Measurements from ENCODE around the gene ASTE1. TPM values are rescaled to one million over a fixed set of nuclear protein-coding genes. Genes with fewer than 3 reads are reported as not detected.

ASTE1 gene
- total and polyA plus RNA-seq, 10 of the 15 experiments (the other 5 are each of a cell fraction or from before 2014, with no cell fraction given): 5.1 to 12.0 (median 8.2) TPM

DNA sequence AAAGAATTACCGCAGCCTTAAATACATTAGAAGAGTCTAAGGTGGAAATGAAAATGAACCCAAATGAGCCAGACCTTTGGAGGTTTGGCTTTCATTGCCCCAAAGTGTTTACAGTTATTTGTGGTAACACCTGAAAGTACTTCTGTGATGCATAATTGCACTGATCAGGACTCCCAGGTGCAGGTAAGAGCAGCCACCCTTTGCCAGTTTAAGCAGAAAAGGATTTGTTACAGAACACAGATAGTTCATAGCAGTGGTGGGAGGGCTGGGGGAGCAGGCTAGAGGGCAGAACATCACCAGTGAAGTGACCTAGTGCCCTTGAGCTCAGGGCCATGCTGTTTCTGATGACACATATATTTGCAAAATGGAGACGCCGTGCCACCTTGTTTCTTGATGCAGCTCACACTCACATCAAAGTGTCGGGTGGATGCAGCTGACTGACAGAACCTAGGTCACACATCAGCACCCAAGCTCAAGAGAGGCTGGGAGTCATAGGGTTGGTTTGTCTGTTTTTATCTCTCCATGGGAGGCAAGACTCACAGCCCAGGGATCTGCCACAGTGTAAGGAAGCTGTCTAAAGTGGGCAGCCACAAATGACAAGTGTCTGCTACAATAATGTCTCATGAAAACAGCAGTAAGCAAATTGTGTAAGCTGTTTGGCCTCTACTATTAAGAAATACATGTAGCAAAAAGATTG, 49.2 kb upstream of the ASTE1 start:
- POLR2A ChIA-PET: interaction anchor here (0.6 kb wide), 1 partner anchor 861 kb away, joined by 3 read pairs; no protein-coding TSS in a partner anchor
- CTCF ChIA-PET: interaction anchor here (0.6 kb wide), 1 partner anchor 496 kb away, joined by 3 read pairs; no protein-coding TSS in a partner anchor
- intact Hi-C loops (cut with micrococcal nuclease; ENCODE audit: unreplicated experiment): no loop called here
- H3K36me3 ChIP-seq (ENCODE audit: control insufficient read depth in 2 of 2, insufficient read depth in 2 of 2, low read length in 1 of 2): no peaks in the 10 kb centered on the region
- no peak overlapping the region for H3K9ac ChIP-seq (ENCODE audit: control insufficient read depth, insufficient read depth, low read length)
- RAD21 ChIA-PET (ENCODE audit: unreplicated experiment): no interaction called here
- no peak overlapping the region for H3K4me3 ChIP-seq
- no peak overlapping the region for H3K4me2 ChIP-seq (ENCODE audit: control insufficient read depth, insufficient read depth)
- no peaks in the 10 kb centered on the region for H3K27me3 ChIP-seq (replicated peaks in 1 of 2; ENCODE audit: control insufficient read depth in 2 of 2, insufficient read depth in 2 of 2, low read length in 1 of 2)
- 23% methylated on average over 4 of the region's 4 CpGs for WGBS (ENCODE audit: insufficient coverage, insufficient replicate concordance, low lambda C conversion rate, missing lambda C conversion rate)
- no peaks in the 10 kb centered on the region; the same call in 1 of the 2 replicates for H3K4me1 ChIP-seq (ENCODE audit: control insufficient read depth, insufficient read depth, low read length)
- FAIRE-seq: no peak
- BruUV-seq (replicated peaks): no TSS peak
- H2AFZ ChIP-seq (ENCODE audit: control insufficient read depth, low read depth, low read length): no peak overlapping the region
- no peaks in the 10 kb centered on the region for H3K9me3 ChIP-seq (replicated peaks; ENCODE audit: control insufficient read depth, insufficient read depth, low read length)
- DNase-seq (ENCODE audit: low read depth, low spot score): no peak
- ATAC-seq: peak; percentile 51
- H3K27ac ChIP-seq (ENCODE audit: control insufficient read depth, insufficient read depth): no peak overlapping the region
- in situ Hi-C loops (cut with MboI): no loop called here
- SMC1A ChIA-PET (ENCODE audit: uncharacterized antibody, unreplicated experiment): no interaction called here
- no peaks in the 10 kb centered on the region for H3K79me2 ChIP-seq (ENCODE audit: control insufficient read depth, insufficient read depth, low read length)
- H4K20me1 ChIP-seq (ENCODE audit: control insufficient read depth, insufficient read depth): no peaks in the 10 kb centered on the region
- TF ChIP-seq, protein P1, sequence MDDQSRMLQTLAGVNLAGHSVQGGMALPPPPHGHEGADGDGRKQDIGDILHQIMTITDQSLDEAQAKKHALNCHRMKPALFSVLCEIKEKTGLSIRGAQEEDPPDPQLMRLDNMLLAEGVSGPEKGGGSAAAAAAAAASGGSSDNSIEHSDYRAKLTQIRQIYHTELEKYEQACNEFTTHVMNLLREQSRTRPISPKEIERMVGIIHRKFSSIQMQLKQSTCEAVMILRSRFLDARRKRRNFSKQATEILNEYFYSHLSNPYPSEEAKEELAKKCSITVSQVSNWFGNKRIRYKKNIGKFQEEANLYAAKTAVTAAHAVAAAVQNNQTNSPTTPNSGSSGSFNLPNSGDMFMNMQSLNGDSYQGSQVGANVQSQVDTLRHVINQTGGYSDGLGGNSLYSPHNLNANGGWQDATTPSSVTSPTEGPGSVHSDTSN (IDR thresholded peaks at IDR 0.05; ENCODE audit: insufficient replicate concordance, low read depth, low read length): no peak
- TF ChIP-seq GABPA (IDR thresholded peaks at IDR 0.05; ENCODE audit: low read depth) (no peak), ZNF207 (IDR thresholded peaks at IDR 0.05; ENCODE audit: borderline replicate concordance) (no peak), KLF5 (IDR thresholded peaks at IDR 0.05; ENCODE audit: partially characterized antibody) (no peak), DPF2 (IDR thresholded peaks at IDR 0.05) (no peak), MEF2B (IDR thresholded peaks at IDR 0.05; ENCODE audit: partially characterized antibody, poor library complexity, severe bottlenecking) (no peak), FOS (IDR thresholded peaks at IDR 0.05; ENCODE audit: borderline replicate concordance, extremely low read depth, insufficient read length) (no peak), CREB1 (IDR thresholded peaks at IDR 0.05; ENCODE audit: low read depth) (no peak), IRF4 (IDR thresholded peaks at IDR 0.05; ENCODE audit: low read depth, low read length) (no peak), KAT2A (conservative IDR thresholded peaks at IDR 0.05; ENCODE audit: control insufficient read depth, low read depth, low read length) (no peak), TCF12 (IDR thresholded peaks at IDR 0.05; ENCODE audit: low read depth, low read length) (no peak)
- TF ChIP-seq, protein P2, sequence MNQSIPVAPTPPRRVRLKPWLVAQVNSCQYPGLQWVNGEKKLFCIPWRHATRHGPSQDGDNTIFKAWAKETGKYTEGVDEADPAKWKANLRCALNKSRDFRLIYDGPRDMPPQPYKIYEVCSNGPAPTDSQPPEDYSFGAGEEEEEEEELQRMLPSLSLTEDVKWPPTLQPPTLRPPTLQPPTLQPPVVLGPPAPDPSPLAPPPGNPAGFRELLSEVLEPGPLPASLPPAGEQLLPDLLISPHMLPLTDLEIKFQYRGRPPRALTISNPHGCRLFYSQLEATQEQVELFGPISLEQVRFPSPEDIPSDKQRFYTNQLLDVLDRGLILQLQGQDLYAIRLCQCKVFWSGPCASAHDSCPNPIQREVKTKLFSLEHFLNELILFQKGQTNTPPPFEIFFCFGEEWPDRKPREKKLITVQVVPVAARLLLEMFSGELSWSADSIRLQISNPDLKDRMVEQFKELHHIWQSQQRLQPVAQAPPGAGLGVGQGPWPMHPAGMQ (IDR thresholded peaks at IDR 0.05; ENCODE audit: borderline replicate concordance): no peak
- TF ChIP-seq, protein P3, sequence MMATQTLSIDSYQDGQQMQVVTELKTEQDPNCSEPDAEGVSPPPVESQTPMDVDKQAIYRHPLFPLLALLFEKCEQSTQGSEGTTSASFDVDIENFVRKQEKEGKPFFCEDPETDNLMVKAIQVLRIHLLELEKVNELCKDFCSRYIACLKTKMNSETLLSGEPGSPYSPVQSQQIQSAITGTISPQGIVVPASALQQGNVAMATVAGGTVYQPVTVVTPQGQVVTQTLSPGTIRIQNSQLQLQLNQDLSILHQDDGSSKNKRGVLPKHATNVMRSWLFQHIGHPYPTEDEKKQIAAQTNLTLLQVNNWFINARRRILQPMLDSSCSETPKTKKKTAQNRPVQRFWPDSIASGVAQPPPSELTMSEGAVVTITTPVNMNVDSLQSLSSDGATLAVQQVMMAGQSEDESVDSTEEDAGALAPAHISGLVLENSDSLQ (IDR thresholded peaks at IDR 0.05): no peak
- TF ChIP-seq, protein P4, sequence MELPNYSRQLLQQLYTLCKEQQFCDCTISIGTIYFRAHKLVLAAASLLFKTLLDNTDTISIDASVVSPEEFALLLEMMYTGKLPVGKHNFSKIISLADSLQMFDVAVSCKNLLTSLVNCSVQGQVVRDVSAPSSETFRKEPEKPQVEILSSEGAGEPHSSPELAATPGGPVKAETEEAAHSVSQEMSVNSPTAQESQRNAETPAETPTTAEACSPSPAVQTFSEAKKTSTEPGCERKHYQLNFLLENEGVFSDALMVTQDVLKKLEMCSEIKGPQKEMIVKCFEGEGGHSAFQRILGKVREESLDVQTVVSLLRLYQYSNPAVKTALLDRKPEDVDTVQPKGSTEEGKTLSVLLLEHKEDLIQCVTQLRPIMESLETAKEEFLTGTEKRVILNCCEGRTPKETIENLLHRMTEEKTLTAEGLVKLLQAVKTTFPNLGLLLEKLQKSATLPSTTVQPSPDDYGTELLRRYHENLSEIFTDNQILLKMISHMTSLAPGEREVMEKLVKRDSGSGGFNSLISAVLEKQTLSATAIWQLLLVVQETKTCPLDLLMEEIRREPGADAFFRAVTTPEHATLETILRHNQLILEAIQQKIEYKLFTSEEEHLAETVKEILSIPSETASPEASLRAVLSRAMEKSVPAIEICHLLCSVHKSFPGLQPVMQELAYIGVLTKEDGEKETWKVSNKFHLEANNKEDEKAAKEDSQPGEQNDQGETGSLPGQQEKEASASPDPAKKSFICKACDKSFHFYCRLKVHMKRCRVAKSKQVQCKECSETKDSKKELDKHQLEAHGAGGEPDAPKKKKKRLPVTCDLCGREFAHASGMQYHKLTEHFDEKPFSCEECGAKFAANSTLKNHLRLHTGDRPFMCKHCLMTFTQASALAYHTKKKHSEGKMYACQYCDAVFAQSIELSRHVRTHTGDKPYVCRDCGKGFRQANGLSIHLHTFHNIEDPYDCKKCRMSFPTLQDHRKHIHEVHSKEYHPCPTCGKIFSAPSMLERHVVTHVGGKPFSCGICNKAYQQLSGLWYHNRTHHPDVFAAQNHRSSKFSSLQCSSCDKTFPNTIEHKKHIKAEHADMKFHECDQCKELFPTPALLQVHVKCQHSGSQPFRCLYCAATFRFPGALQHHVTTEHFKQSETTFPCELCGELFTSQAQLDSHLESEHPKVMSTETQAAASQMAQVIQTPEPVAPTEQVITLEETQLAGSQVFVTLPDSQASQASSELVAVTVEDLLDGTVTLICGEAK (IDR thresholded peaks at IDR 0.05; ENCODE audit: borderline replicate concordance): no peak

Measured in GM12878 (cell line).